Aorta (tissue), 5 donors: Measurements from ENCODE around the gene CNDP1. TPM values are rescaled to one million over a fixed set of nuclear protein-coding genes. Genes with fewer than 3 reads are reported as not detected.

Experiments
- ATAC-seq: fragments of 200-7000 bp; cut with Tn5 transposase; one replicate; pipeline ENCODE4 v1.9.1; 2022; ENCODE audit warnings: moderate library complexity; ENCODE audit not compliant: low FRiP score
- DNase-seq, 2 donors: peaks; one replicate each; pipeline ENCODE4 v3.0.0-alpha.2; 2020
- H3K27ac ChIP-seq, 2 donors: one replicate each; pipeline ENCODE4 v1.5.1; 2013; ENCODE audit warnings: low read length in 2 of 2, mild to moderate bottlenecking in 2 of 2, moderate library complexity in 2 of 2, control low read depth in 1 of 2, inconsistent platforms in 1 of 2, low read depth in 1 of 2
- H3K27me3 ChIP-seq, 2 donors: one replicate each; pipeline ENCODE4 v1.6.1; 2013; ENCODE audit warnings: control low read depth in 1 of 2, low read length in 1 of 2, mild to moderate bottlenecking in 1 of 2, moderate library complexity in 1 of 2; ENCODE audit not compliant: insufficient read depth in 2 of 2, control insufficient read depth in 1 of 2
- H3K36me3 ChIP-seq, 2 donors: one replicate each; pipeline ENCODE4 v1.6.1; 2013; ENCODE audit warnings: control low read depth in 1 of 2, low read length in 1 of 2, mild to moderate bottlenecking in 1 of 2; ENCODE audit not compliant: insufficient read depth in 2 of 2, control insufficient read depth in 1 of 2
- H3K4me1 ChIP-seq, 2 donors: one replicate each; pipeline ENCODE4 v1.6.1; 2013; ENCODE audit warnings: low read length in 2 of 2, control low read depth in 1 of 2, mild to moderate bottlenecking in 1 of 2, moderate library complexity in 1 of 2; ENCODE audit not compliant: insufficient read depth in 2 of 2, control insufficient read depth in 1 of 2
- H3K4me3 ChIP-seq, 2 donors: one replicate each; pipeline ENCODE4 v1.5.1; 2013; ENCODE audit warnings: low read length in 2 of 2, control low read depth in 1 of 2, mild to moderate bottlenecking in 1 of 2
- H3K9me3 ChIP-seq: one replicate; pipeline ENCODE4 v1.6.1; 2013; ENCODE audit warnings: mild to moderate bottlenecking, low read length; ENCODE audit not compliant: control insufficient read depth
- WGBS, 2 donors: extraction: QIAGEN DNeasy Blood & Tissue Kit; methylation state at CpG; one replicate each; pipeline ENCODE4 v1.1.7; 2013; 5-methylcytosine and 5-hydroxymethylcytosine counted together
- intact Hi-C, 2 donors: fragments of 100-400 bp; cut with DNase I; formaldehyde crosslinking; loops; one replicate each; pipeline versions ENCODE4 v1.14.2 to v1.15.0; 2022
- polyA plus RNA-seq, 2 donors: library from polyadenylated mRNA; stranded (reverse); fragments of 200-250 nt; gene quantifications; one replicate each; pipeline ENCODE4 v1.2.3, GENCODE V29; 2013
- total RNA-seq, 2 donors: library from RNA; stranded (reverse); fragmentation: NEBNext Ultra II Directional; extraction: Animal tissue kit (Norgen Biotek cat#: 25700); gene quantifications; one replicate each; pipeline ENCODE4 v1.2.1, GENCODE V29; 2021
- donor health status: healthy with polysubstance abuse.
- donor health status: Bipolar disorder and iron deficiency.
- donor health status: DM: no; HTN: no; CAD: no.
- donor health status: DM: no; HTN: no; CAD: no.
- donor health status: DM: yes; HTN: yes; CAD: no.

CNDP1 gene
- total and polyA plus RNA-seq, 4 donors, result 0.49 to 5.4 TPM; not detected in 2

GRCh38 chr18:74509856-74510769 lies 24.2 kb upstream of the CNDP1 start:
- WGBS, 2 donors, result 88 to 89% methylated on average over 29 of the region's 29 CpGs
- Histone ChIP-seq H3K27me3 (no peaks in the 10 kb centered on the region), H3K4me1 (no peaks in the 10 kb centered on the region), H3K9me3 (no peaks in the 10 kb centered on the region), H3K4me3 (no peak overlapping the region), H3K27ac (no peak overlapping the region), H3K36me3 (peaks cover 0 to 8% of the 10 kb centered on the region in 2 donors)
- ATAC-seq (peak; percentile 16), DNase-seq (no peak)
- intact Hi-C loops, result no loop called here

- no peak for ATAC-seq
- Histone ChIP-seq H3K27ac (no peak overlapping the region), H3K36me3 (peaks cover 0 to 10% of the 10 kb centered on the region in 2 donors), H3K27me3 (no peaks in the 10 kb centered on the region), H3K4me3 (no peak overlapping the region), H3K4me1 (no peaks in the 10 kb centered on the region), H3K9me3 (no peaks in the 10 kb centered on the region)
- WGBS, 2 donors, result 87 to 93% methylated on average over 12 of the region's 12 CpGs
- intact Hi-C loops, result no loop called here
- DNase-seq, result no peak
These were observed 23.6 kb upstream of the CNDP1 start for GRCh38 chr18:74510770-74511095.

GRCh38 chr18:74511823-74512222 lies 22.5 kb upstream of the CNDP1 start:
- no peak for DNase-seq
- H3K27ac ChIP-seq, result no peak overlapping the region
- H3K4me1 ChIP-seq, result no peaks in the 10 kb centered on the region
- H3K9me3 ChIP-seq, result no peaks in the 10 kb centered on the region
- H3K4me3 ChIP-seq, result no peak overlapping the region
- H3K27me3 ChIP-seq, result no peaks in the 10 kb centered on the region
- intact Hi-C loops, result no loop called here
- H3K36me3 ChIP-seq, result peaks cover 0 to 16% of the 10 kb centered on the region in 2 donors
- no peak for ATAC-seq
- WGBS, 2 donors, result 93 to 98% methylated on average over 7 of the region's 7 CpGs

- no peaks in the 10 kb centered on the region for H3K4me1 ChIP-seq
- no peaks in the 10 kb centered on the region for H3K27me3 ChIP-seq
- ATAC-seq (no peak), DNase-seq (no peak)
- WGBS, 2 donors, result 88 to 91% methylated on average over 15 of the region's 15 CpGs
- no peak overlapping the region for H3K27ac ChIP-seq
- H3K9me3 ChIP-seq, result no peaks in the 10 kb centered on the region
- intact Hi-C loops, result no loop called here
- peaks cover 0 to 17% of the 10 kb centered on the region in 2 donors for H3K36me3 ChIP-seq
- no peak overlapping the region for H3K4me3 ChIP-seq
These were observed 21.8 kb upstream of the CNDP1 start for GRCh38 chr18:74512321-74513053.

- peaks cover 0 to 17% of the 10 kb centered on the region in 2 donors for H3K36me3 ChIP-seq
- DNase-seq, result no peak
These were observed 21.0 kb upstream of the CNDP1 start for GRCh38 chr18:74513149-74513882.

GRCh38 chr18:74513883-74514205 lies 20.5 kb upstream of the CNDP1 start:
- ATAC-seq (no peak), DNase-seq (no peak)
- intact Hi-C loops, result no loop called here
- Histone ChIP-seq H3K9me3 (no peaks in the 10 kb centered on the region), H3K36me3 (peaks cover 0 to 20% of the 10 kb centered on the region in 2 donors), H3K27ac (no peak overlapping the region), H3K4me3 (no peak overlapping the region), H3K4me1 (no peaks in the 10 kb centered on the region), H3K27me3 (no peaks in the 10 kb centered on the region)
- 78 to 85% methylated on average over 8 of the region's 8 CpGs for WGBS, 2 donors

More at GRCh38 chr18:74513149-74513882, 21.0 kb upstream of the CNDP1 start:
- no peaks in the 10 kb centered on the region for H3K27me3 ChIP-seq
- H3K9me3 ChIP-seq, result no peaks in the 10 kb centered on the region
- H3K4me3 ChIP-seq, result no peak overlapping the region
- H3K4me1 ChIP-seq, result no peaks in the 10 kb centered on the region
- no peak overlapping the region for H3K27ac ChIP-seq
- ATAC-seq, result no peak
- intact Hi-C loops, result no loop called here
- WGBS, 2 donors, result 92 to 94% methylated on average over 27 of the region's 27 CpGs

- H3K27me3 ChIP-seq, result no peaks in the 10 kb centered on the region
- H3K36me3 ChIP-seq, result peaks cover 0 to 22% of the 10 kb centered on the region in 2 donors
- no peaks in the 10 kb centered on the region for H3K4me1 ChIP-seq
- intact Hi-C loops, result no loop called here
- ATAC-seq (no peak), DNase-seq (no peak)
- H3K9me3 ChIP-seq, result no peaks in the 10 kb centered on the region
- WGBS, 2 donors, result 89 to 92% methylated on average over 18 of the region's 18 CpGs
- no peak overlapping the region for H3K27ac ChIP-seq
- H3K4me3 ChIP-seq, result no peak overlapping the region
These were observed 19.3 kb upstream of the CNDP1 start for GRCh38 chr18:74514860-74515495.

GRCh38 chr18:74515620-74516231 lies 18.6 kb upstream of the CNDP1 start:
- WGBS, 2 donors, result 94 to 95% methylated on average over 12 to 13 of the region's 13 CpGs
- no peak overlapping the region for H3K27ac ChIP-seq
- H3K27me3 ChIP-seq, result no peaks in the 10 kb centered on the region
- H3K9me3 ChIP-seq, result no peaks in the 10 kb centered on the region
- peaks cover 0 to 22% of the 10 kb centered on the region in 2 donors for H3K36me3 ChIP-seq
- DNase-seq, result no peak
- intact Hi-C loops, result no loop called here
- H3K4me3 ChIP-seq, result no peak overlapping the region
- ATAC-seq, result no peak
- H3K4me1 ChIP-seq, result no peaks in the 10 kb centered on the region
